Kidney (tissue), 14 donors: ENCODE data around the gene MRPL1. TPM values are rescaled to one million over a fixed set of nuclear protein-coding genes. Genes with fewer than 3 reads are reported as not detected.

Source experiments
- DNase-seq, 5 donors: peaks; one replicate each; pipeline ENCODE4 v3.0.0-alpha.2; 2013 to 2020
- FAIRE-seq: peaks from 2 replicates; lab custom pipeline; 2012; peaks lifted over from hg19 to GRCh38; lab: Jason Lieb, UNC
- H3K27ac ChIP-seq, 2 donors: one replicate each; pipeline ENCODE4 v1.7.0; 2013; ENCODE audit warnings: low read depth in 2 of 2, low read length in 2 of 2, inconsistent platforms in 1 of 2
- H3K27me3 ChIP-seq: one replicate; pipeline ENCODE4 v1.7.1; 2013; ENCODE audit warnings: low read length, inconsistent platforms; ENCODE audit not compliant: control insufficient read depth, insufficient read depth
- H3K36me3 ChIP-seq, 3 donors: one replicate each; pipeline versions ENCODE4 v1.7.0 to v1.7.1; 2013; ENCODE audit warnings: low read length in 3 of 3, control low read depth in 1 of 3, inconsistent platforms in 1 of 3; ENCODE audit not compliant: insufficient read depth in 3 of 3, control insufficient read depth in 2 of 3
- H3K4me1 ChIP-seq, 3 donors: one replicate each; pipeline versions ENCODE4 v1.7.0 to v1.7.1; 2013; ENCODE audit warnings: low read length in 3 of 3, inconsistent platforms in 1 of 3, low read depth in 1 of 3; ENCODE audit not compliant: control insufficient read depth in 2 of 3, insufficient read depth in 2 of 3
- H3K4me3 ChIP-seq, 3 donors: one replicate each; pipeline versions ENCODE4 v1.7.0 to v1.8.1; 2013; ENCODE audit warnings: low read length in 3 of 3, control low read depth in 1 of 3, inconsistent platforms in 1 of 3
- H3K9ac ChIP-seq, 3 donors: one replicate each; pipeline versions ENCODE4 v1.7.0 to v1.7.1; 2013; ENCODE audit warnings: low read length in 3 of 3, control low read depth in 1 of 3, inconsistent platforms in 1 of 3
- H3K9me3 ChIP-seq, 3 donors: one replicate each; pipeline versions ENCODE4 v1.7.0 to v1.7.1; 2013; ENCODE audit warnings: low read length in 3 of 3, control low read depth in 1 of 3, inconsistent platforms in 1 of 3; ENCODE audit not compliant: control insufficient read depth in 2 of 3, insufficient read depth in 1 of 3
- CTCF ChIP-seq: IDR thresholded peaks from 3 replicates; pipeline ENCODE4 v1.5.1; 2012; ENCODE audit warnings: mild to moderate bottlenecking, moderate library complexity, borderline replicate concordance; ENCODE audit not compliant: insufficient read depth; ENCODE audit errors: extremely low read depth
- intact Hi-C: fragments of 100-400 bp; cut with DNase I; formaldehyde crosslinking; loops from one replicate; pipeline ENCODE4 v1.11.1; 2022
- polyA plus RNA-seq: library from polyadenylated mRNA; stranded (reverse); fragments of 350-450 nt; fragmentation: Illumina TruSeq; extraction: RNeasy Lipid Tissue Mini Kit (QIAGEN cat#74804); gene quantifications from one replicate; pipeline ENCODE4 v1.2.3, GENCODE V29; 2014; ENCODE audit warnings: low read depth, low replicate concordance; ENCODE audit not compliant: insufficient read depth
- total RNA-seq: library from RNA; stranded (reverse); fragmentation: NEBNext Ultra II Directional; extraction: Animal tissue kit (Norgen Biotek cat#: 25700); gene quantifications from one replicate; pipeline ENCODE4 v1.2.1, GENCODE V29; 2021
- donor health status: control.
- donor health status: control.
- donor health status: control.
- donor health status: control.
- donor health status: control.
- donor health status: DM: yes; HTN: yes; CAD: no.
- donor health status: Normal renal cell carcinoma (clear cell type).

The MRPL1 gene
- total and polyA plus RNA-seq, 2 donors from 2014 or later = 29.8 to 61.0 TPM

- no peak for TF ChIP-seq CTCF
- FAIRE-seq (no peak), DNase-seq (no peak)
- Histone ChIP-seq H3K4me1 (peaks cover 0 to 7% (median 0%) of the 10 kb centered on the region in 3 donors), H3K4me3 (no peak overlapping the region), H3K9me3 (no peaks in the 10 kb centered on the region), H3K27ac (no peak overlapping the region), H3K27me3 (no peaks in the 10 kb centered on the region), H3K9ac (no peak overlapping the region), H3K36me3 (no peaks in the 10 kb centered on the region)
- intact Hi-C loops = no loop called here
These were observed 127.3 kb downstream of the MRPL1 start for GRCh38 chr4:77989968-77990367.

- intact Hi-C loops = no loop called here
- no peak for TF ChIP-seq CTCF
These were observed 127.8 kb downstream of the MRPL1 start for GRCh38 chr4:77990456-77990855.

GRCh38 chr4:77990904-77991358 lies 128.3 kb downstream of the MRPL1 start:
- peak in 1 of 5 donors; percentile 11 for DNase-seq
- no peak overlapping the region for H3K9ac ChIP-seq
- intact Hi-C loops = no loop called here
- H3K4me3 ChIP-seq = no peak overlapping the region
- peaks cover 0 to 8% (median 0%) of the 10 kb centered on the region in 3 donors for H3K4me1 ChIP-seq
- H3K27ac ChIP-seq = no peak overlapping the region
- no peaks in the 10 kb centered on the region for H3K36me3 ChIP-seq
- no peaks in the 10 kb centered on the region for H3K9me3 ChIP-seq
- no peak for FAIRE-seq
- no peaks in the 10 kb centered on the region for H3K27me3 ChIP-seq
- TF ChIP-seq CTCF = no peak

More at GRCh38 chr4:77990456-77990855, 127.8 kb downstream of the MRPL1 start:
- H3K9ac ChIP-seq = no peak overlapping the region
- no peaks in the 10 kb centered on the region for H3K27me3 ChIP-seq
- H3K9me3 ChIP-seq = no peaks in the 10 kb centered on the region
- DNase-seq = no peak
- FAIRE-seq = no peak
- H3K4me1 ChIP-seq = peaks cover 0 to 8% (median 0%) of the 10 kb centered on the region in 3 donors
- H3K4me3 ChIP-seq = no peak overlapping the region
- no peak overlapping the region for H3K27ac ChIP-seq
- H3K36me3 ChIP-seq = no peaks in the 10 kb centered on the region

- no peak for TF ChIP-seq CTCF
- DNase-seq (no peak), FAIRE-seq (no peak)
- Histone ChIP-seq H3K4me3 (no peak overlapping the region), H3K9ac (no peak overlapping the region), H3K27me3 (no peaks in the 10 kb centered on the region), H3K4me1 (peaks cover 0 to 8% (median 0%) of the 10 kb centered on the region in 3 donors), H3K27ac (no peak overlapping the region), H3K36me3 (no peaks in the 10 kb centered on the region), H3K9me3 (no peaks in the 10 kb centered on the region)
- intact Hi-C loops = no loop called here
These were observed 130.0 kb downstream of the MRPL1 start for GRCh38 chr4:77992581-77992980.
